ENCODE results near the gene CDKL5.

CDKL5 gene

GRCh38 chrX:18698737-18699650 is 273.6 kb downstream of the CDKL5 start:
- Histone ChIP-seq H3K27ac (no peak overlapping the region), H3K4me3 (ENCODE audit: low read depth, low read length) (no peak overlapping the region), H3K36me3 (replicated peaks) (no peaks in the 10 kb centered on the region), H3K27me3 (replicated peaks) (no peaks in the 10 kb centered on the region)
- in situ Hi-C loops (cut with HindIII; ENCODE audit: low pct_ligation_motif_present, low sequenced_read_pairs) = no loop called here
- no peak for TF ChIP-seq CTCF (IDR thresholded peaks at IDR 0.05; ENCODE audit: low read depth, low read length, missing control alignments)
- no peak for DNase-seq

- Histone ChIP-seq H3K27me3 (replicated peaks) (no peaks in the 10 kb centered on the region), H3K36me3 (replicated peaks) (no peaks in the 10 kb centered on the region), H3K4me3 (ENCODE audit: low read depth, low read length) (no peak overlapping the region), H3K27ac (no peak overlapping the region)
- in situ Hi-C loops (cut with HindIII; ENCODE audit: low pct_ligation_motif_present, low sequenced_read_pairs) = no loop called here
- no peak for TF ChIP-seq CTCF (IDR thresholded peaks at IDR 0.05; ENCODE audit: low read depth, low read length, missing control alignments)
- DNase-seq = peak; percentile 40
Observed at GRCh38 chrX:18701621-18702361, 276.4 kb downstream of the CDKL5 start.

- peak; percentile 37 for DNase-seq
- in situ Hi-C loops (cut with HindIII; ENCODE audit: low pct_ligation_motif_present, low sequenced_read_pairs) = no loop called here
- Histone ChIP-seq H3K4me3 (ENCODE audit: low read depth, low read length) (no peak overlapping the region), H3K27ac (peak overlapping the region; percentile 11), H3K27me3 (replicated peaks) (no peaks in the 10 kb centered on the region), H3K36me3 (replicated peaks) (no peaks in the 10 kb centered on the region)
- no peak for TF ChIP-seq CTCF (IDR thresholded peaks at IDR 0.05; ENCODE audit: low read depth, low read length, missing control alignments)
Observed at GRCh38 chrX:18702362-18703195, 277.2 kb downstream of the CDKL5 start.
